T-helper 1 cell treated with Interleukin-12 subunit alpha and Interleukin-12 subunit beta and Interleukin-4 antibody, amounts not matched to agents 30 μg/mL and 1 μg/mL, for 36 hours (primary cell): ENCODE results near the gene S100A2.
A peak's percentile ranks its signal among the peaks of the same experiment; 100 is the strongest.
"Not testable (repeated sequence)": the region's sequence is repeated elsewhere in the genome, so short reads cannot be mapped to it uniquely, and the experiment has no call there.

Experiments
- H3K27ac Mint-ChIP-seq: one replicate; pipeline ENCODE4 v1.8.0; 2021; ENCODE audit warnings: mild to moderate bottlenecking, mixed read lengths
- H3K27me3 Mint-ChIP-seq: one replicate; pipeline ENCODE4 v1.8.0; 2021; ENCODE audit warnings: low read depth, mixed read lengths
- H3K36me3 Mint-ChIP-seq: one replicate; pipeline ENCODE4 v1.8.0; 2021; ENCODE audit warnings: low read depth, mixed read lengths
- H3K4me1 Mint-ChIP-seq: one replicate; pipeline ENCODE4 v1.8.0; 2021; ENCODE audit warnings: low read depth, mixed read lengths
- H3K4me3 Mint-ChIP-seq: one replicate; pipeline ENCODE4 v1.8.0; 2021; ENCODE audit warnings: mild to moderate bottlenecking, moderate library complexity, mixed read lengths
- H3K9me3 Mint-ChIP-seq: one replicate; pipeline ENCODE4 v1.8.0; 2021; ENCODE audit warnings: mixed read lengths

The S100A2 gene

GRCh38 chr1:153563991-153564390 lies 1.7 kb downstream of the S100A2 start:
- peaks cover 30% of the 10 kb centered on the region for H3K4me1 Mint-ChIP-seq

GRCh38 chr1:153563483-153563901 lies 2.2 kb downstream of the S100A2 start:
- Mint-ChIP-seq H3K4me3 (no peak overlapping the region), H3K27ac (no peak overlapping the region), H3K9me3 (no peaks in the 10 kb centered on the region), H3K4me1 (peaks cover 26% of the 10 kb centered on the region), H3K27me3 (no peaks in the 10 kb centered on the region), H3K36me3 (no peaks in the 10 kb centered on the region)

More at GRCh38 chr1:153563991-153564390, 1.7 kb downstream of the S100A2 start:
- Mint-ChIP-seq H3K27me3 (no peaks in the 10 kb centered on the region), H3K27ac (no peak overlapping the region), H3K36me3 (no peaks in the 10 kb centered on the region), H3K4me3 (no peak overlapping the region), H3K9me3 (no peaks in the 10 kb centered on the region)

- H3K4me3 Mint-ChIP-seq, H3K27me3 Mint-ChIP-seq, H3K27ac Mint-ChIP-seq: not testable (repeated sequence)
Observed at GRCh38 chr1:153562021-153562420, 3.6 kb downstream of the S100A2 start.

GRCh38 chr1:153561466-153561985 lies 4.1 kb downstream of the S100A2 start:
- no peaks in the 10 kb centered on the region for H3K9me3 Mint-ChIP-seq
- H3K27me3 Mint-ChIP-seq = no peaks in the 10 kb centered on the region
- H3K4me1 Mint-ChIP-seq = peaks cover 11% of the 10 kb centered on the region
- H3K27ac Mint-ChIP-seq = no peak overlapping the region
- no peaks in the 10 kb centered on the region for H3K36me3 Mint-ChIP-seq
- H3K4me3 Mint-ChIP-seq = no peak overlapping the region

More at GRCh38 chr1:153562021-153562420, 3.6 kb downstream of the S100A2 start:
- not testable (repeated sequence) for H3K9me3 Mint-ChIP-seq, H3K36me3 Mint-ChIP-seq
- H3K4me1 Mint-ChIP-seq = peaks cover 16% of the 10 kb centered on the region

GRCh38 chr1:153560771-153561465 lies 4.7 kb downstream of the S100A2 start:
- Mint-ChIP-seq H3K27me3 (no peaks in the 10 kb centered on the region), H3K4me3 (no peak overlapping the region), H3K27ac (no peak overlapping the region), H3K36me3 (no peaks in the 10 kb centered on the region), H3K9me3 (no peaks in the 10 kb centered on the region), H3K4me1 (peaks cover 7% of the 10 kb centered on the region)

GRCh38 chr1:153560241-153560640 lies 5.4 kb downstream of the S100A2 start:
- Mint-ChIP-seq H3K36me3 (no peaks in the 10 kb centered on the region), H3K27me3 (no peaks in the 10 kb centered on the region), H3K4me1 (peaks cover 3% of the 10 kb centered on the region), H3K9me3 (no peaks in the 10 kb centered on the region), H3K27ac (peak overlapping the region; percentile 26), H3K4me3 (no peak overlapping the region)

- Mint-ChIP-seq H3K4me3 (no peak overlapping the region), H3K9me3 (no peaks in the 10 kb centered on the region), H3K27ac (no peak overlapping the region), H3K27me3 (no peaks in the 10 kb centered on the region), H3K4me1 (peaks cover 6% of the 10 kb centered on the region), H3K36me3 (no peaks in the 10 kb centered on the region)
Observed at GRCh38 chr1:153557877-153558276, 7.8 kb downstream of the S100A2 start.

- Mint-ChIP-seq H3K27ac (no peak overlapping the region), H3K9me3 (no peaks in the 10 kb centered on the region), H3K4me1 (peaks cover 6% of the 10 kb centered on the region), H3K27me3 (no peaks in the 10 kb centered on the region), H3K36me3 (no peaks in the 10 kb centered on the region), H3K4me3 (no peak overlapping the region)
Observed at GRCh38 chr1:153556348-153556747, 9.3 kb downstream of the S100A2 start.

- Mint-ChIP-seq H3K4me3 (no peak overlapping the region), H3K9me3 (no peaks in the 10 kb centered on the region), H3K27me3 (no peaks in the 10 kb centered on the region), H3K4me1 (peaks cover 12% of the 10 kb centered on the region), H3K27ac (no peak overlapping the region), H3K36me3 (no peaks in the 10 kb centered on the region)
Observed at GRCh38 chr1:153553830-153554541, 11.7 kb downstream of the S100A2 start.

GRCh38 chr1:153553096-153553495 lies 12.5 kb downstream of the S100A2 start:
- Mint-ChIP-seq H3K36me3 (no peaks in the 10 kb centered on the region), H3K27me3 (no peaks in the 10 kb centered on the region), H3K4me1 (peaks cover 21% of the 10 kb centered on the region), H3K27ac (no peak overlapping the region), H3K9me3 (no peaks in the 10 kb centered on the region), H3K4me3 (no peak overlapping the region)

GRCh38 chr1:153552335-153552734 lies 13.3 kb downstream of the S100A2 start:
- no peak overlapping the region for H3K27ac Mint-ChIP-seq

GRCh38 chr1:153550827-153551500 lies 14.7 kb downstream of the S100A2 start:
- H3K9me3 Mint-ChIP-seq = no peaks in the 10 kb centered on the region
- H3K27me3 Mint-ChIP-seq = no peaks in the 10 kb centered on the region
- no peaks in the 10 kb centered on the region for H3K36me3 Mint-ChIP-seq
- H3K4me3 Mint-ChIP-seq = no peak overlapping the region
- H3K27ac Mint-ChIP-seq = no peak overlapping the region
- peaks cover 29% of the 10 kb centered on the region for H3K4me1 Mint-ChIP-seq

More at GRCh38 chr1:153552335-153552734, 13.3 kb downstream of the S100A2 start:
- Mint-ChIP-seq H3K36me3 (no peaks in the 10 kb centered on the region), H3K4me3 (no peak overlapping the region), H3K27me3 (no peaks in the 10 kb centered on the region), H3K4me1 (peaks cover 23% of the 10 kb centered on the region), H3K9me3 (no peaks in the 10 kb centered on the region)

- H3K9me3 Mint-ChIP-seq = no peaks in the 10 kb centered on the region
- H3K27me3 Mint-ChIP-seq = no peaks in the 10 kb centered on the region
- peaks cover 35% of the 10 kb centered on the region for H3K4me1 Mint-ChIP-seq
- H3K36me3 Mint-ChIP-seq = peaks cover 2% of the 10 kb centered on the region
- H3K4me3 Mint-ChIP-seq = no peak overlapping the region
- H3K27ac Mint-ChIP-seq = no peak overlapping the region
Observed at GRCh38 chr1:153550398-153550758, 15.3 kb downstream of the S100A2 start.

- no peak overlapping the region for H3K27ac Mint-ChIP-seq
- H3K4me3 Mint-ChIP-seq = no peak overlapping the region
- no peaks in the 10 kb centered on the region for H3K27me3 Mint-ChIP-seq
- peaks cover 6% of the 10 kb centered on the region for H3K36me3 Mint-ChIP-seq
- H3K9me3 Mint-ChIP-seq = no peaks in the 10 kb centered on the region
- H3K4me1 Mint-ChIP-seq = peaks cover 40% of the 10 kb centered on the region
Observed at GRCh38 chr1:153549741-153550397, 15.8 kb downstream of the S100A2 start.
